H1 (cell line): ENCODE results near the gene PDE4D. TPM values are rescaled to one million over a fixed set of nuclear protein-coding genes. Genes with fewer than 3 reads are reported as not detected.

Source experiments
- CTCF ChIA-PET: fragments of 300-600 bp; sonication (Branson Sonifier 250); formaldehyde crosslinking; loops from one replicate; lab custom pipeline; 2021; ENCODE audit not compliant: partially characterized antibody; lab: Charles Lee
- POLR2A ChIA-PET: fragments of 300-600 bp; sonication (Branson Sonifier 250); formaldehyde crosslinking; loops from one replicate; lab custom pipeline; 2021; ENCODE audit warnings: inconsistent platforms; ENCODE audit not compliant: partially characterized antibody; lab: Charles Lee
- DNase-seq, 2 experiments: peaks; one replicate each; pipeline versions ENCODE4 v3.0.0 to v3.0.0-alpha.2; 2010 to 2022; ENCODE audit warnings: low spot score in 2 of 2, low read depth in 1 of 2, mixed read lengths in 1 of 2
- FAIRE-seq: peaks from 2 replicates; lab custom pipeline; 2011; peaks lifted over from hg19 to GRCh38; lab: Jason Lieb, UNC
- H2AFZ ChIP-seq: 2 replicates; pipeline ENCODE4 v1.8.1; 2012; ENCODE audit warnings: low read length, inconsistent platforms
- H2AK5ac ChIP-seq: 2 replicates; pipeline ENCODE4 v1.6.1; 2013; ENCODE audit warnings: low read depth, low read length
- H2BK120ac ChIP-seq: replicated peaks from 2 replicates; pipeline ENCODE3; 2013; ENCODE audit warnings: low read depth, low read length, inconsistent platforms
- H2BK12ac ChIP-seq: 2 replicates; pipeline ENCODE4 v1.6.1; 2013; ENCODE audit warnings: low read depth, low read length
- H2BK15ac ChIP-seq: 2 replicates; pipeline ENCODE4 v1.6.1; 2013; ENCODE audit warnings: low read length
- H2BK20ac ChIP-seq: 2 replicates; pipeline ENCODE4 v1.6.1; 2013; ENCODE audit warnings: low read length
- H2BK5ac ChIP-seq: 2 replicates; pipeline ENCODE4 v1.6.1; 2013; ENCODE audit warnings: low read depth, low read length
- H3K14ac ChIP-seq: 2 replicates; pipeline ENCODE4 v1.6.1; 2013; ENCODE audit warnings: inconsistent platforms; ENCODE audit not compliant: insufficient read length
- H3K18ac ChIP-seq: 2 replicates; pipeline ENCODE4 v1.6.1; 2013; ENCODE audit warnings: low read length; ENCODE audit errors: extremely low read depth
- H3K23ac ChIP-seq: 2 replicates; pipeline ENCODE4 v1.6.1; 2013; ENCODE audit warnings: inconsistent platforms; ENCODE audit not compliant: insufficient read length
- H3K23me2 ChIP-seq: 2 replicates; pipeline ENCODE4 v1.6.1; 2013; ENCODE audit warnings: low read depth, low read length
- H3K27ac ChIP-seq: 2 replicates; pipeline ENCODE4 v1.6.1; 2011; ENCODE audit warnings: low read depth, low read length, inconsistent platforms
- H3K27me3 ChIP-seq, 4 experiments: replicated peaks in 1 of 4; 1 replicate in 1 of 4; 2 replicates in 3 of 4; pipeline versions ENCODE4 v1.6.1 to v1.8.1; 2011 to 2013; ENCODE audit warnings: low read length in 3 of 4, mild to moderate bottlenecking in 3 of 4, inconsistent platforms in 2 of 4, mixed read lengths in 2 of 4, moderate library complexity in 1 of 4; ENCODE audit not compliant: control insufficient read depth in 3 of 4, insufficient read depth in 3 of 4; ENCODE audit errors: extremely low read depth in 1 of 4
- H3K36me3 ChIP-seq, 4 experiments: 2 replicates each; pipeline versions ENCODE4 v1.6.1 to v1.8.1; 2011 to 2013; ENCODE audit warnings: mild to moderate bottlenecking in 4 of 4, low read length in 3 of 4, moderate library complexity in 2 of 4, control low read depth in 1 of 4, inconsistent platforms in 1 of 4; ENCODE audit not compliant: insufficient read depth in 4 of 4, control insufficient read depth in 2 of 4
- H3K4ac ChIP-seq: replicated peaks from 2 replicates; pipeline ENCODE3; 2013; ENCODE audit warnings: low read length, low read depth, mixed read lengths, inconsistent platforms; ENCODE audit not compliant: insufficient read length
- H3K4me1 ChIP-seq, 4 experiments: replicated peaks in 1 of 4; 1 replicate in 1 of 4; 2 replicates in 3 of 4; pipeline versions ENCODE4 v1.6.1 to v1.8.1; 2011 to 2013; ENCODE audit warnings: low read length in 3 of 4, inconsistent platforms in 2 of 4, mixed read lengths in 1 of 4; ENCODE audit not compliant: insufficient read depth in 4 of 4, control insufficient read depth in 3 of 4
- H3K4me2 ChIP-seq, 2 experiments: 2 replicates each; pipeline versions ENCODE4 v1.6.1 to v1.8.1; 2011 to 2013; ENCODE audit warnings: low read depth in 2 of 2, low read length in 2 of 2, control low read depth in 1 of 2, inconsistent platforms in 1 of 2, mild to moderate bottlenecking in 1 of 2; ENCODE audit not compliant: insufficient read depth in 1 of 2
- H3K4me3 ChIP-seq, 4 experiments: fragments of 200-600, 300-600 bp in 1 of 4; sonication (generic), shearing (Covaris generic), sonication (Bioruptor Twin) in 1 of 4; 2 replicates each; pipeline versions ENCODE4 v1.5.1 to v1.8.1; 2011 to 2016; ENCODE audit warnings: low read length in 4 of 4, low read depth in 3 of 4, control low read depth in 2 of 4, inconsistent platforms in 2 of 4, mild to moderate bottlenecking in 2 of 4, mixed read lengths in 1 of 4, moderate library complexity in 1 of 4; ENCODE audit not compliant: insufficient read depth in 2 of 4; ENCODE audit errors: extremely low read depth in 1 of 4
- H3K56ac ChIP-seq: replicated peaks from 2 replicates; pipeline ENCODE3; 2013; ENCODE audit warnings: low read depth, mild to moderate bottlenecking, mixed read lengths, low read length, inconsistent platforms; ENCODE audit not compliant: insufficient read length
- H3K79me1 ChIP-seq: 2 replicates; pipeline ENCODE4 v1.6.1; 2013; ENCODE audit warnings: low read depth, low read length, control low read depth
- H3K79me2 ChIP-seq, 2 experiments: 2 replicates each; pipeline versions ENCODE4 v1.6.1 to v1.8.1; 2012 to 2013; ENCODE audit warnings: low read length in 2 of 2, mild to moderate bottlenecking in 2 of 2, inconsistent platforms in 1 of 2; ENCODE audit not compliant: insufficient read depth in 2 of 2, control insufficient read depth in 1 of 2
- H3K9ac ChIP-seq, 4 experiments: replicated peaks in 1 of 4; 1 replicate in 1 of 4; 2 replicates in 3 of 4; pipeline versions ENCODE4 v1.6.1 to v1.8.1; 2011 to 2013; ENCODE audit warnings: low read depth in 3 of 4, low read length in 3 of 4, control low read depth in 2 of 4, mild to moderate bottlenecking in 2 of 4, moderate library complexity in 2 of 4, inconsistent platforms in 1 of 4; ENCODE audit errors: extremely low read depth in 1 of 4
- H3K9me3 ChIP-seq, 2 experiments: 2 replicates each; pipeline versions ENCODE4 v1.6.1 to v1.8.1; 2012 to 2013; ENCODE audit warnings: mild to moderate bottlenecking in 2 of 2, moderate library complexity in 2 of 2, control low read depth in 1 of 2, inconsistent platforms in 1 of 2, low read depth in 1 of 2, low read length in 1 of 2, mixed read lengths in 1 of 2; ENCODE audit not compliant: insufficient read depth in 2 of 2
- H4K20me1 ChIP-seq, 2 experiments: replicated peaks in 1 of 2; 2 replicates each; pipeline versions ENCODE3 to v1.8.1; 2011 to 2013; ENCODE audit warnings: inconsistent platforms in 2 of 2, low read length in 2 of 2, mild to moderate bottlenecking in 1 of 2; ENCODE audit not compliant: insufficient read depth in 2 of 2, control insufficient read depth in 1 of 2
- H4K5ac ChIP-seq: 2 replicates; pipeline ENCODE4 v1.6.1; 2013; ENCODE audit warnings: low read length, low read depth, mixed read lengths, inconsistent platforms; ENCODE audit not compliant: insufficient read length
- H4K8ac ChIP-seq: 2 replicates; pipeline ENCODE4 v1.8.0; 2013; ENCODE audit warnings: mild to moderate bottlenecking, moderate library complexity, low read length, inconsistent platforms; ENCODE audit not compliant: insufficient read depth; ENCODE audit errors: extremely low read depth
- H4K91ac ChIP-seq: replicated peaks from 2 replicates; pipeline ENCODE3; 2013; ENCODE audit warnings: low read length, mixed read lengths, inconsistent platforms; ENCODE audit not compliant: insufficient read length
- ATF2 ChIP-seq: IDR thresholded peaks from 2 replicates; pipeline ENCODE4 v1.6.1; 2012; ENCODE audit warnings: low read length, inconsistent platforms
- BCL11A ChIP-seq, 2 experiments: IDR thresholded peaks; one replicate each; pipeline ENCODE4 v1.6.1; 2011; ENCODE audit warnings: low read depth in 2 of 2, low read length in 2 of 2, mild to moderate bottlenecking in 2 of 2
- CBX5 ChIP-seq: fragments of 300-800, 300-1000 bp; sonication (generic); IDR thresholded peaks from 2 replicates; pipeline ENCODE4 v1.7.1; 2016; ENCODE audit warnings: antibody characterized with exemption, low read length, low read depth
- CREB1 ChIP-seq: IDR thresholded peaks from 2 replicates; pipeline ENCODE4 v1.6.1; 2012; ENCODE audit warnings: inconsistent platforms
- EP300 ChIP-seq, 2 experiments: IDR thresholded peaks; 1 replicate in 1 of 2; 2 replicates in 1 of 2; pipeline ENCODE4 v1.6.1; 2011 to 2012; ENCODE audit warnings: low read depth in 2 of 2, low read length in 2 of 2, mild to moderate bottlenecking in 2 of 2, borderline replicate concordance in 1 of 2, inconsistent platforms in 1 of 2, moderate library complexity in 1 of 2
- GABPA ChIP-seq: IDR thresholded peaks from 2 replicates; pipeline ENCODE4 v1.6.1; 2011; ENCODE audit warnings: mild to moderate bottlenecking, low read length, moderate library complexity, borderline replicate concordance; ENCODE audit not compliant: insufficient read depth
- KDM1A ChIP-seq: fragments of 200-600, 300-600 bp; sonication (generic); IDR thresholded peaks from 2 replicates; pipeline ENCODE4 v1.7.1; 2016; ENCODE audit warnings: mild to moderate bottlenecking, low read length, borderline replicate concordance
- MAFK ChIP-seq: IDR thresholded peaks from 2 replicates; pipeline ENCODE4 v1.6.1; 2012; ENCODE audit warnings: low read depth, mild to moderate bottlenecking, improper control_type of control experiment, low read length
- SAP30 ChIP-seq: fragments of 300-600 bp; sonication (generic); IDR thresholded peaks from 2 replicates; pipeline ENCODE4 v1.7.1; 2012; ENCODE audit warnings: low read length, moderate library complexity, mild to moderate bottlenecking, inconsistent platforms; ENCODE audit not compliant: insufficient read depth, insufficient replicate concordance
- YY1 ChIP-seq: IDR thresholded peaks from 2 replicates; pipeline ENCODE4 v1.6.1; 2011; ENCODE audit warnings: low read depth, mild to moderate bottlenecking, low read length
- WGBS, 2 experiments: shearing (Covaris generic) in 1 of 2; methylation state at CpG; one replicate each; pipeline versions ENCODE4 v1.1.6 to v1.1.7; 2013 to 2015; ENCODE audit warnings: low lambda C conversion rate in 2 of 2, mixed read lengths in 2 of 2, inconsistent platforms in 1 of 2, low coverage in 1 of 2, missing lambda C conversion rate in 1 of 2; ENCODE audit not compliant: insufficient replicate concordance in 2 of 2, insufficient coverage in 1 of 2, insufficient read length in 1 of 2; ENCODE audit errors: extremely low coverage in 1 of 2, missing lambda C conversion rate in 1 of 2; 5-methylcytosine and 5-hydroxymethylcytosine counted together
- polyA plus RNA-seq, 7 experiments: library from polyadenylated mRNA; depleted of rRNA in 3 of 7; stranded (reverse) in 5 of 7; unstranded in 2 of 7; fragments of >200 nt in 5 of 7; fragments of 200-250 nt in 2 of 7; gene quantifications; 1 replicate in 5 of 7; 2 replicates in 1 of 7; 4 replicates in 1 of 7; pipeline versions ENCODE4 v1.2.1 to v1.2.3, GENCODE V29; 2011 to 2013; ENCODE audit warnings: missing spikeins in 2 of 7, mixed read lengths in 2 of 7
- total RNA-seq: library from RNA; stranded (reverse); fragmentation: NEBNext Ultra II Directional; extraction: Animal tissue kit (Norgen Biotek cat#: 25700); gene quantifications from 2 replicates; pipeline ENCODE4 v1.2.1, GENCODE V29; 2021

The PDE4D gene
- total and polyA plus RNA-seq, 2 of the 8 experiments (the other 6 are each of a cell fraction or from before 2014, with no cell fraction given) = 2.3 to 3.7 TPM

DNA sequence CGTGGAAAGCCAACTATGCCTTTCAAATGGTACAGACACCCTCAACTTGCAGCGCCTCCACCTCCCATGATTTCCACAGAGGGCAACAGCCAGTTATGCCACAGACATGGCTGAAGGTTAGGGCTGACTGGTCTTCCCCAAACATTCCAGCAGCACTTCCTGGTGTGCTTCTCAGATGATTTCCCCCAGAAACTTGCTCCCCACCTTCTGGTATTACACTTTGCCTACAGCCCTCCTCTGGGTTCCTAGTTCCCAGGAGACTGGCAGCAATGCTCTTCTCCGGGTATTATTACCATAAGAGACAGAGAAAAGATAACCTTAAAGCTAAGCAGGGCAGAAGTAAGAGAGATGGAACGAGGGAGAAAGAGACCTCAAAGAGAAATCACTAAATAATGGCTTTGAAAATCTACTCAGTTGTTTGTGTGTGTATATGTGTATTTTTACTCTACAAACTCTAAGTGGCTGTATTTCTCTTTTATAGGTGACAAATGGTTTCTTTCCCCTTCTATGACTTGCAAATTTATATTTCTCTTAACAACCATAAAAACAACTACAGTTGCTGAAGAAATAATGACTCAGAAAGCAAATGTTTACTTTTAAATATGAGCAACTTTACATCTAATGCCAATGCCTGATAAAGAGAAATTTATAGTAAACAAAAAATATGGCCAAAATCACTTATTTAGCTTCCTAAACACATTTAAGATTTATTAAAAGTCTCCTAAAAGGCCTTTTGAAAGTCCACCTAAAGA lies 133.8 kb downstream of the PDE4D start:
- H3K14ac ChIP-seq = no peak overlapping the region
- H2BK120ac ChIP-seq = no peak overlapping the region
- H2BK15ac ChIP-seq = no peak overlapping the region; the same call in 1 of the 2 replicates
- H2BK12ac ChIP-seq = no peak overlapping the region
- H3K4me1 ChIP-seq = peaks cover 0 to 2% (median 0%) of the 10 kb centered on the region in 4 experiments; a peak in 1 of 7 replicates
- no peak overlapping the region for H3K4me2 ChIP-seq
- no peak overlapping the region for H3K18ac ChIP-seq
- no peak overlapping the region for H3K4ac ChIP-seq
- no peak overlapping the region for H4K91ac ChIP-seq
- no peak overlapping the region for H3K4me3 ChIP-seq
- H3K36me3 ChIP-seq = no peaks in the 10 kb centered on the region
- FAIRE-seq (no peak), DNase-seq (no peak)
- no peak overlapping the region for H3K56ac ChIP-seq
- no peak overlapping the region for H4K8ac ChIP-seq
- no peak overlapping the region; a peak in 1 of 7 replicates for H3K9ac ChIP-seq
- H4K5ac ChIP-seq = no peak overlapping the region
- no peaks in the 10 kb centered on the region for H3K9me3 ChIP-seq
- no peak overlapping the region for H2BK20ac ChIP-seq
- H3K79me2 ChIP-seq = no peaks in the 10 kb centered on the region
- H3K79me1 ChIP-seq = no peaks in the 10 kb centered on the region
- H4K20me1 ChIP-seq = no peaks in the 10 kb centered on the region
- CTCF ChIA-PET = no interaction called here
- no peak overlapping the region for H3K27ac ChIP-seq
- no peak overlapping the region for H3K23ac ChIP-seq
- no peak overlapping the region for H2AK5ac ChIP-seq
- POLR2A ChIA-PET = no interaction called here
- H2BK5ac ChIP-seq = no peak overlapping the region
- 93% methylated on average over 4 of the region's 4 CpGs; no CpG with 5 or more reads in 1 of the 2 experiments for WGBS, 2 experiments
- H2AFZ ChIP-seq = peak overlapping the region; percentile 8
- H3K27me3 ChIP-seq = no peaks in the 10 kb centered on the region
- peaks cover 2% of the 10 kb centered on the region; the same call in 1 of the 2 replicates for H3K23me2 ChIP-seq
- TF ChIP-seq CBX5 (no peak), EP300 (IDR thresholded peaks at IDR 0.05; ENCODE audit: borderline replicate concordance in 1 of 2, low read depth in 2 of 2, low read length in 2 of 2) (no peak), BCL11A (IDR thresholded peaks at IDR 0.05; ENCODE audit: low read depth in 2 of 2, low read length in 2 of 2) (no peak), YY1 (peak; percentile 39; the same call in 1 of the 2 replicates), SAP30 (no peak), ATF2 (no peak), KDM1A (no peak), CREB1 (no peak), MAFK (no peak), GABPA (peak; percentile 72; the same call in 1 of the 2 replicates)
